K562 (cell line): Measurements from ENCODE around the gene BICD1. TPM values are rescaled to one million over a fixed set of nuclear protein-coding genes. Genes with fewer than 3 reads are reported as not detected.

ENCODE experiments used
- CCAR2 ChIP-seq: fragments of 200-400 bp; formaldehyde crosslinking; IDR thresholded peaks from 2 replicates; pipeline ENCODE4 v1.6.1; 2017; ENCODE audit warnings: mild to moderate bottlenecking, low read depth, low read length
- MEF2A ChIP-seq: IDR thresholded peaks from 2 replicates; pipeline ENCODE4 v1.6.1; 2011; ENCODE audit warnings: low read depth, mild to moderate bottlenecking, low read length, moderate library complexity; ENCODE audit not compliant: control insufficient read depth
- PPARD ChIP-seq: fragments of 250-450 bp; sonication (Bioruptor Pico); IDR thresholded peaks from 2 replicates; pipeline ENCODE4 v1.8.0; 2022; ENCODE audit warnings: inconsistent platforms, mild to moderate bottlenecking, moderate library complexity
- RBM39 ChIP-seq: fragments of 200-400 bp; formaldehyde crosslinking; optimal IDR thresholded peaks from 2 replicates; pipeline ENCODE3; 2018; ENCODE audit warnings: low read depth, low read length
- ZNF121 ChIP-seq: sonication (generic); formaldehyde crosslinking; conservative IDR thresholded peaks from 2 replicates; pipeline ENCODE4 v1.8.0; 2022; ENCODE audit warnings: missing genetic modification reagents
- ZNF24 ChIP-seq: fragments of 450-650 bp; IDR thresholded peaks from 2 replicates; pipeline ENCODE4 v1.6.1; 2016
- ZNF263 ChIP-seq: sonication (generic); formaldehyde crosslinking; IDR thresholded peaks from 2 replicates; pipeline ENCODE4 v1.8.0; 2022; ENCODE audit warnings: mild to moderate bottlenecking, missing genetic modification reagents, borderline replicate concordance
- ZNF695 ChIP-seq: fragments of 450-650 bp; formaldehyde crosslinking; IDR thresholded peaks from 2 replicates; pipeline ENCODE4 v1.4.0; 2020; ENCODE audit warnings: mild to moderate bottlenecking, moderate library complexity
- polyA plus RNA-seq, 8 experiments: library from polyadenylated mRNA; depleted of rRNA in 4 of 8; stranded (reverse) in 5 of 8; unstranded in 3 of 8; fragments of >200 nt; fragmentation: Nextera tagmentation in 2 of 8; fragmentation: Illumina TruSeq in 1 of 8; extraction: Ambion mirVana in 2 of 8; extraction: Trizol in 1 of 8; gene quantifications; 2 replicates each; pipeline versions ENCODE4 v1.2.1 to v1.2.3, GENCODE V29; 2011 to 2014; ENCODE audit warnings: inconsistent platforms in 1 of 8, missing spikeins in 1 of 8
- total RNA-seq, 7 experiments: library from RNA; depleted of rRNA in 6 of 7; stranded (reverse); fragments of >200 nt in 6 of 7; fragmentation: Illumina TruSeq in 2 of 7; extraction: Trizol in 2 of 7; gene quantifications; 2 replicates each; pipeline versions ENCODE4 v1.2.1 to v1.2.3, GENCODE V29; 2011 to 2021; ENCODE audit warnings: low replicate concordance in 1 of 7
- TF ChIP-seq, protein P1 (sequence below), 2 experiments: fragments of 450-650 bp; conservative IDR thresholded peaks; 2 replicates each; pipeline ENCODE4 v1.6.1; 2017; ENCODE audit warnings: mild to moderate bottlenecking in 2 of 2, moderate library complexity in 2 of 2
- TF ChIP-seq, protein P2 (sequence below): fragments of 450-650 bp; formaldehyde crosslinking; IDR thresholded peaks from 2 replicates; pipeline ENCODE4 v1.4.0; 2020; ENCODE audit warnings: mild to moderate bottlenecking
- TF ChIP-seq, protein P3 (sequence below): sonication (generic); formaldehyde crosslinking; IDR thresholded peaks from 2 replicates; pipeline ENCODE4 v1.9.0; 2022; ENCODE audit warnings: mild to moderate bottlenecking, missing genetic modification reagents

Gene BICD1
- total and polyA plus RNA-seq, 9 of the 15 experiments (the other 6 are each of a cell fraction or from before 2014, with no cell fraction given): 3.5 to 21.1 (median 12.5) TPM

DNA sequence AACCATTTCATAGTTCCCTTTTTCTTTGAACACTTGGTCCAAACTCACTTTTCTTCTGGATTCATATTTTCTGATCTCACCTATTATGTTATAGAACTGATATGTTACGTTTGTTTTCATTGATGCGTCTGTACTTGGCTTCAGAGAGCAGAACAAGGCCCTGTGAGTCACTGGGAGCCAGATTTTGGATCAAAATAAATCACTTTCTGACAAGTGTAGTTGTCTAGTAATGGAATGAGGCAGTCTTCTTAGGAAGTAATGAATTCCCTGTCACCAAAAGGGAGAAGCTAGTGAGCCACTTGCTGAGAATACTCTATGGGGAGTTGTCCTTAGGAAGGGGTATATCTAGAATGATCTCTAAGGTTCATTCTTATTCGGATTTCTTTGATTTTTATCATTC is 10.2 kb downstream of the BICD1 start (continued):
- TF ChIP-seq, protein P1, sequence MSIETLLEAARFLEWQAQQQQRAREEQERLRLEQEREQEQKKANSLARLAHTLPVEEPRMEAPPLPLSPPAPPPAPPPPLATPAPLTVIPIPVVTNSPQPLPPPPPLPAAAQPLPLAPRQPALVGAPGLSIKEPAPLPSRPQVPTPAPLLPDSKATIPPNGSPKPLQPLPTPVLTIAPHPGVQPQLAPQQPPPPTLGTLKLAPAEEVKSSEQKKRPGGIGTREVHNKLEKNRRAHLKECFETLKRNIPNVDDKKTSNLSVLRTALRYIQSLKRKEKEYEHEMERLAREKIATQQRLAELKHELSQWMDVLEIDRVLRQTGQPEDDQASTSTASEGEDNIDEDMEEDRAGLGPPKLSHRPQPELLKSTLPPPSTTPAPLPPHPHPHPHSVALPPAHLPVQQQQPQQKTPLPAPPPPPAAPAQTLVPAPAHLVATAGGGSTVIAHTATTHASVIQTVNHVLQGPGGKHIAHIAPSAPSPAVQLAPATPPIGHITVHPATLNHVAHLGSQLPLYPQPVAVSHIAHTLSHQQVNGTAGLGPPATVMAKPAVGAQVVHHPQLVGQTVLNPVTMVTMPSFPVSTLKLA (conservative IDR thresholded peaks at IDR 0.05): no peak
- TF ChIP-seq, protein P2, sequence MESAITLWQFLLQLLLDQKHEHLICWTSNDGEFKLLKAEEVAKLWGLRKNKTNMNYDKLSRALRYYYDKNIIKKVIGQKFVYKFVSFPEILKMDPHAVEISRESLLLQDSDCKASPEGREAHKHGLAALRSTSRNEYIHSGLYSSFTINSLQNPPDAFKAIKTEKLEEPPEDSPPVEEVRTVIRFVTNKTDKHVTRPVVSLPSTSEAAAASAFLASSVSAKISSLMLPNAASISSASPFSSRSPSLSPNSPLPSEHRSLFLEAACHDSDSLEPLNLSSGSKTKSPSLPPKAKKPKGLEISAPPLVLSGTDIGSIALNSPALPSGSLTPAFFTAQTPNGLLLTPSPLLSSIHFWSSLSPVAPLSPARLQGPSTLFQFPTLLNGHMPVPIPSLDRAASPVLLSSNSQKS (CRISPR knock-in tag): no peak
- TF ChIP-seq ZNF263 (no peak), ZNF24 (no peak), PPARD (CRISPR knock-in tag) (no peak), ZNF695 (no peak), CCAR2 (no peak), MEF2A (no peak), ZNF121 (CRISPR knock-in tag) (no peak), RBM39 (no peak)
- TF ChIP-seq, protein P3, sequence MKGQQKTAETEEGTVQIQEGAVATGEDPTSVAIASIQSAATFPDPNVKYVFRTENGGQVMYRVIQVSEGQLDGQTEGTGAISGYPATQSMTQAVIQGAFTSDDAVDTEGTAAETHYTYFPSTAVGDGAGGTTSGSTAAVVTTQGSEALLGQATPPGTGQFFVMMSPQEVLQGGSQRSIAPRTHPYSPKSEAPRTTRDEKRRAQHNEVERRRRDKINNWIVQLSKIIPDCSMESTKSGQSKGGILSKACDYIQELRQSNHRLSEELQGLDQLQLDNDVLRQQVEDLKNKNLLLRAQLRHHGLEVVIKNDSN: no peak
